ENCODE measurements around the gene PPP2R5B.
"Not testable (repeated sequence)": the region's sequence is repeated elsewhere in the genome, so short reads cannot be mapped to it uniquely, and the experiment has no call there.

PPP2R5B gene

DNA sequence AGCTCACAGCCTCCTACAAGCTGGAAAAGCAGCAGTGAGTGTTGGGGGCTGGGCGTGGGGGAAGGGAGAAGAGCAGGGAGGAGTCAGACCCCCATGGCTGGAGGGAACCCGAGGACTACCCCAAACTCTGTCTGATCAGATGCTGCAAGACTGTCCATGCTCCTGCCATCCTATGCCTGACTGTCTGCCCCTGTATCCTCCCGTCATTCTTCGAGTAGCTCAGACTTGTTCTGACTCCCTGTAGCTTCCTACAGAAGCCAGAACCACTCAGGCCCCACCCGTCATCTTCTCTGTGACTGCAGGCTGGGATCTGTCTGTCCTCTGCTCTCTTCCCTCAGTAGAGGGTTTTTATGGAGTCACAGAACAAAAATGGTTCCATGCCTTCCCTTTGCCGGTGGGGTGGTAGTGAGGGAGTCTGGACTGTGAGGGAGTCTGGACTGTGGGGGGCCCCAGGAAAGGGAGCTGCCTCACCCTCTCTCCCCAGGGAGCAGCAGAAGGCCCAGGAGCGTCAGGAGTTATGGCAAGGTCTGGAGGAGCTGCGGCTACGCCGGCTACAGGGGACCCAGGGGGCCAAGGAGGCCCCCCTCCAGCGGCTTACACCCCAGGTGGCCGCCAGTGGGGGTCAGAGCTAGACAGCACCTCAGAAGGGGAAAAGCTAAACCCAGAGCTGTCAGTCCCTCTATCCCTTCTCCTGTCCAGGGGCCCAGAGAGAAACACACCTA, 8.9 kb downstream of the PPP2R5B start:
- no peak for DNase-seq

DNA sequence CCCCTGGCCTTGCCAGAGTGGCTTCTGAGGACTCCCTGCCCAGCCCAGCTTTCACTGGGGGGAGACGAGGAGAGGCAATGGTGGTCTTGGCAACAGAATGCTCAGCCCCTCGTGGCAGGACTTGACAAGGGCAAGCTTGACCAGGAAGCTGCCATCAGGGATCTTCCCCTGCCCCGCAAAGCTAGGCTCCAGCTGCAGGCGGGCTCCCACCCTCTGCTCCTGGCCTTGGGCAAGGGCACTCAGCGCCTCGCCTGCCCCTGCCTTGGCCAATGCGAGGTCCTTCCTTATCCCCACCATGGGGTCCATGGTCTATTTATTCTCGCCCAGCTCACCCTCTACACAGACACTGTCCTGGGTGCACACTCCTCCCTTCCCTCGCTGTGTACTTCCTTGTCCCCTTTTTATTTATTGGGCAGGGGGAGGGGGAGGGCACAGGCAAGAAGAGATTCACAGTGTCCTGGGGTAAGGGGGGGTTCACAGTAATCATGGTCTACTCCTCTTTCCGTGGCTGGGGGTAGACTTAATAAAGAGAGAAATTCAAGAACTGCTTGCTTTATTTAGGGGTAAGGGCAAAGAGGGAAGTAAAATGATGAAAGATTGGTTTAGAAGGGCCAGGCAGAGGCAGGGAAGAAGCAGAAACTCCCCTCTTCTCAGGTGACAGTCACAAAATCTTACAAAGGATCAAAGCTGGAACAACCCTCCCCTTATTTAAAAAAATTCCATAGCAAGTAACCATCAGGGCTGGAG, 9.6 kb downstream of the PPP2R5B start:
- no peak for DNase-seq

DNA sequence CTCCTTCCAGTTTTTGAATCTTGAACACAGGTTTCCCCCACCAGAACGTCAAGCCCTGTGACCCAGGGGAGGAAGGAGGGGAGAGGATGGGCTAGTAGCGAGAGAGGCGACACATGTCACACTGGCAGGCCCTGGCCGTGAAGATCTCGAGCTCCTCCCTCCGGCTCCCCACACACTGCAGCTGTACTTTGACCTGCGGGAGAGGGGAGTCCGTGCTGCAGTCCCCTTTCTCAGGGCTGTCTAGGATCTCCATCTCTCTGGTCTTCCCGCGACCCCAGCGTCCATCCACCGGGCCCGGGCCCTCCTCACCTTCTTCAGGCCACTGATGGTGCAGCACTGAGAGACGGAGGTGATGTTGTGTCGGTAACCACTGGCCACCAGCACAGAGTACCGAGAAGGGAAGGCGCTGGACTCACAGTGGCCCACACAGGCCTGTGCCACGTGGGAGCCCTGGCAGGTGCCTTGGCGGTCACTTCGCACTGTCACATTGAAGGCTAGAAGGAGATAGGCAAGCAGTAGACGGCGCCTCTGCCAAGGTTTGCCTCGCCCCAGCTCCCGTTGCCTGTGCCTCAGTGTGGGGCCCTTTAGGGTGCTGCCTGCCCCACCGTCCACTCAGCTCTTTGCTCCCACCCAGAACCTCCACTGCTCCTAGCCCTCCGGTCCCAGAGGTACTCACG, 10.3 kb downstream of the PPP2R5B start:
- DNase-seq: no peak

DNA sequence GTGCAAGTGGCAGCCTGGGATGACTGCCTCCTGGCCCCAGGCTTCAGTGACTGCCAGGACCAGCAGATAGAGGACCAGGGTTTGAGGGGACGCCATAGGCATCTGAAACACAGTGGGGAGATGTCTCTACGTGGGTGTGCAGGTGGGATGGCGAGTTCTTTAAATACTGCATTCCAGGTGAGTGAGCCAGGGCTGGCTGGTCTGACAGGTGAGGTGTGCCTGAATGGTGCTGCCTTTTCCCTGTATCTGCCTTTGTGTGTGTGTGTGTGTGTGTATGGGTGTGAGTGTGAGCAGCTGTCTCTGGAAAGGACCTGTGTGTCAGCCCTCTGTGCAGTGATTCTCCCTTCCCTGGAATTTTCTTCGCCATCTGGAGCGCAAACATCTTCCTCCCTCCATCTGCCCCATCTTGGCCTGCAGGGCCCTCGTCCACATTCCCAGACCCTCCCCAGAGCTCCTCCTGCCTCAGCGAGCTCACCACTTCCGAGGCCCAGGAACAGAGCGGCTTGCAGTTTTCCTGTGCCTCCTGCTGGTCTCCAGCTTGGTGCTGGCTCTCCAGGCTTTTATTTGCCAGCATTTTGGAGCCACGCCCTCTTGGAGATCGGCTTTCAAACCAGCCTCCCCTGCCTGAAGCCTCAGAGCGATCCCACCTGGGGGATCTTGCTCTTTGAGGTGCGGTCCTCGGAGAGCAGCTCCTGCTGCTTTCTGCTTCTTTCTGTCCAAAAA, 11.0 kb downstream of the PPP2R5B start, which contains the start of gene GPHA2:
TSS of gene GPHA2 (minus strand) at position 535 of the 723 bp plus-strand sequence. CDS start at position 102, 433 bp downstream.
- peak; percentile 34 for DNase-seq

DNA sequence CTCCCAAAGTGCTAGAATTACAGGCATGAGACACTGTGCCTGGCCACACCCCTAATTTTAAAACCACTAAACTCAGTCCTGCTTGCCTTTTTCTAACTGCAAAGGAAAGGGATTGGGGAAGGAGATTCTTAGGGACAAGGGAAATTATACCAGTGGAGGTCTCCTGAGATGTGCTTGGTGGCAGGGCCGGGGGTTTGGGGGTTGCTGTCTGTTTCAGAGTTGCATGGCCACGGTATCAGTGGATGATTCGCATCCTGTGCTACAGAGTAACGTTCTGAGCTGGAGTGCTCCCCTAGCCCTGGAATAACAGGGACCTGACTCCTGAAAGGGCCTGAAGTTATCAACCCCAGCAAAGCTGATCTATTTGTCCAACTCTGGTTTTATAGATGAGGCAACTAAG, 12.1 kb downstream of the PPP2R5B start:
- DNase-seq: no peak

DNA sequence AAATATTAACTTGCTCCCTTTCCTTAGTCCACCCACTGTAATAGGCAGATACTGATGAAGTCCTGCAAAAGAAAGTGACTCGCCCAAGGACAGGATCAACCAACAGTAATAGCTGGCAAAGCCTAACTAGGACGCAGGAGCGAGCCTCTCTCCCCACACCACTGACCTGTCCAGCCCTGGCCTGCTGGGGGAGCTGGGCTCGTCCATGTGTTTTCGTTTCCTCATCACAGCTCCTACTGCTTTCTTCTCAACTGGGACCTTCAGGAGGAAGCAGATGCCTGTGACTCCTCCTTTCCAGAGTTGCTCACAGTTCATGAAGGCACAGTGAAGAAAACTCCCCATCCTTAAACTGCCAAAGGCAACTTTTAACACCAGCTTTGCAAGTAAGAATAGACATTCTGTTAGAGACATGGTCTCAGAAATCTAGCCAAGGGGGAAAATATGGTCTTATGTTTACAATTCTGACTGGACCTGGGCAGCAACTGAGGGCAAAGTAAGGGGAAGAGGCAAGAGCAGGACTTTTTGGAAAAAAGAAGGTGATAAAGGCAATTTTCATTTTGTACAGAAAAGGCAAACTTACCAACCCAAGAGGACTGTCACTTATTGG, 22.8 kb downstream of the PPP2R5B start:
- no peak for DNase-seq

DNA sequence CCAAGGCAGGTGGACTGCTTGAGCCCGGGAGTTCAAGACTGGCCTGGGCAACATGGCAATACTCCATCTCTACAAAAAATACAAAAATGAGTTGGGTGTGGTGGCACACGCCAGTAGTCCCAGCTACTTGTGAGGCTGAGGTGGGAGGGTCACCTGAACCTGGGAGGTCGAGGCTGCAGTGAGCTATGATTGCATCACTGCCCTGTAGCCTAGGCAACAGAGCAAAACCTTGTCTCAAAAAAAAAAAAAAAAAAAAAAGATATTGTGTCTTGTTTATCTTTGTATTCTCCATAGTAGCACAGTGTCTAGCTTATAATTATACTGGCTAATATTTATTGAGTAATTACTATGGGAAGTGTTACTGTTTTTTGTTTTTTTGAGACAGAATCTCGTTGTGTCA, 27.0 kb downstream of the PPP2R5B start:
- DNase-seq: no peak

DNA sequence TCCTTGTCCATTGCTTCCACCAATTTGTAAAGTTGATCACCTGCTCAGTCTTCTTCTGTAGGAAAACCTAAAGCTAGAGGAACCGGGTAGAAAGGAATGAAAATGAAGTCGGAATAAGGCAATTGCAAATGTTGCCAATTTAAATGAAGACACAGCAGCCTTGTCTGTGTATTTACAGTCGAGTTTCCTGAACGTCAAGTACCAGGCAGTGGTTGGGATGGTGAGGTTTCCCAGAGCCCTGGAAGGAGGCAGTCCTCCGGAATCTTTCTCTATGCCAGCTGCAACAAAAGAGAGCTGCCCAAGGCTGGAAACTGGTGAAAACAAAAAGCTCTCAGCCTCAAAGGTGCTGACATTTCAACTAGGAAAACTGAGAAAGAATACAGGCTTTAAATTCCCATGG, 29.7 kb downstream of the PPP2R5B start:
- DNase-seq: no peak

DNA sequence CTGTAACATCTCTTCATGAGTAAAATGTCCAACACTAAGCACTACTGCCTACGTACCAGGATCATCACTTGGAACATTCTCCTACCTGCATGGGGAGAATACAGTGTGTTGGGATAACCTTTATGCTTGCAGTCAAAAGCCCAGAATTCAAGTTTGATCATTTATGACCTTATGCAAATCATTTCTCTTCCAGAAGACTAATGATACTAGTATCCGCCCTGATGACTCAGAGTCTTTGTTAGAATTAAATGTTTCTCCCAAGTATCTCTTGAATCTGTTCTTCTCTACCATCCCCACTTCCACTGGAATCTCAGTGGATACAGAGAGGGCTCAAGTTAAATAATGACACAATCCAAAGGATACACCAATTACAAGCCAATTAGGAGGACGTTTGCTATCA, 35.0 kb downstream of the PPP2R5B start:
- DNase-seq: no peak

DNA sequence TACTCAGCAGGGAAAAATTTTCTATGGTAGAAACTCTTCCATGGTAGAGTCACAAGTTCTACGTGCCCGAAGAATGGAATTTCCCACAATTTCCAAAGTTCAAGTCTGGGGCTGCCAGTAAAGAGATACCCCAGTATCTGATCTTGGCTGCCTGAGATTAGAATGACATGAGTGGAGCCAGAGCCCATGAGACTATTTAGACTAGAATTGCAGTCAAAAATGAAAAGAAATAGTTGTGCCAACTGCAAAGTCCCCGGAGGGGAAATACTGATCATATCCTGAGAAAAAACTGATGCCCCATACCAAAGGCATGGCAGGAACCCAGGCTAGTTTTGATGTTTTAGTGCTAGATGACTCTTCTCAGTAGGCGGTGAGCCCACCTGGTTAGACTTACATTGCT, 36.2 kb downstream of the PPP2R5B start:
- no peak for DNase-seq

DNA sequence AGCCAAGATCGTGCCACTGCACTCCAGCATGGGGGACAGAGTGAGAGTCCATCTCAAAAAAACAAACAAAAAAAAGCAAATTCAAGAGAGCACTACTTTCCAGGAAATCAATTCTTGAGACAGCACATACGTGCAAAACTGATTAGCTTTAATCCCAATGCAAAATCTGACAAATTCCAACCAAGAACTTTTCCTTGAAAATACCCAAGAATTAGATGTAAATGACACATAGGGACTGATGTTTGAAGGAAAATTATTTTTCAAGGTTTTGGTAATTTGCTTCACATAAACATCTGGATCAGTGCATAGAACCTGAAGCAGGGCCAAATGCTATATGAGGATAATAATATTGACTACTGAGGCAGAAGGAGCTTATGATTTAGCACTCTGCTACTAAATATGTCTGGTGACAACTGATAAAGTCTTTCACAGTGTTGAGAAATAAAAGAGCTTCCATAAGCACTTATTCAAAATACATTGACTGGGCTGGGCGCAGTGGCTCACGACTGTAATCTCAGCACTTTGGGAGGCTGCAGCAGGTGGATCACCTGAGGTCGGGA, 38.7 kb downstream of the PPP2R5B start:
- no peak for DNase-seq

DNA sequence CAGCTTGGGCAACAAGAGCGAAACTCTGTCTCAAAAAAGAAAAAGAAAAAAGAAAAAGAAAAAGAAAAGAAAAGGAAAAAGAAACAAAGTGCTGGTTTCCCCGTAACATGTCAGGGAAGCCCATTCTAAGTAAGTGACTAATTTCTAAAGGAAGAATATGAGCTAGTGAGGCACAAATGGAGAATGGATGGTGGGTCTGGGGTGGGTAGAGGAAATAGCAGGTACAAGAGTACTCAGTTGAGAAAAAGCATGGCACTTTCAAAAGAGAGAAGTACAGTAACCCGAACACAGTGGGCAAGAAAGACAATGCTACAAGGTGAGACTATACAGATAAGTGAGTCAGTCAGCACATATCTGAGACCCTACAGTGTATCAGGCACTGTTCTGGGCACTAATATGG, 42.9 kb downstream of the PPP2R5B start:
- no peak for DNase-seq

DNA sequence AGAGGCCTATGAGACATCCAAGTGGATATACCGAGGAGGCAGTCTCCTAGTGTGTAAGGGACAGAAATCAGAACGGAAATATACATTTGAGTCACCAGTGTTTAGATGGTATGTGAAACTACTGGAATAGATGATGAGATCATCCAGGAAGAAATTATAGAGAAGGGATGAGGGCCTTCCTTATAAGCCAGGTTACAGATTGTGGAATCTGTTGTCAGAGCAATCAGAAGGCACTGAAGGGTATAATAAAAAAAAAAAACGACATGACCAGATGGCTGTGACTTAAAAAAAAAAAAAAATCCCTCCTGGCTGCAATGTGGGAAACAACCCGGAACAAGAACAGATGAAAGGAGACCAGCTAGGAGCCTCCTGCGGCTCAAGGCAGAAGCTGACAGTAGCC, 44.7 kb downstream of the PPP2R5B start:
- no peak for DNase-seq

DNA sequence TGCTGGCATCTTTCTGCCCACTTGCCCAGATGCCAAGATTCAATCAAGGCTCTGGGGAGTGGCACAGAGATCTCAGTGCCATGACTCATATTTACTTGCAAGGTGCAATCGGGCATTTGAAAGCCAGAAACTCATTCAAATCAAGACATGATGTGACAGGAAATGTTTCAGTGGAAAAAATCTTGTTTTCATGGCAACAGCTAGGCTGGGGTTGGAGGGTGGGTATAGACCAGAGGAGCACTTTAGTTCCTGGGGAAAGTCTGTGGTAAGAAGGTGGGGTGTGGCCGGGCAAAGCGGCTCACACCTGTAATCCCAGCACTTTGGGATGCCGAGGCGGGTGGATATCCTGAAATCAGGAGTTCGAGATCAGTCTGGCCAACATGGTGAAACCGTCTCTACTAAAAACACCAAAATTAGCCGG, 46.3 kb downstream of the PPP2R5B start:
- DNase-seq: no peak

DNA sequence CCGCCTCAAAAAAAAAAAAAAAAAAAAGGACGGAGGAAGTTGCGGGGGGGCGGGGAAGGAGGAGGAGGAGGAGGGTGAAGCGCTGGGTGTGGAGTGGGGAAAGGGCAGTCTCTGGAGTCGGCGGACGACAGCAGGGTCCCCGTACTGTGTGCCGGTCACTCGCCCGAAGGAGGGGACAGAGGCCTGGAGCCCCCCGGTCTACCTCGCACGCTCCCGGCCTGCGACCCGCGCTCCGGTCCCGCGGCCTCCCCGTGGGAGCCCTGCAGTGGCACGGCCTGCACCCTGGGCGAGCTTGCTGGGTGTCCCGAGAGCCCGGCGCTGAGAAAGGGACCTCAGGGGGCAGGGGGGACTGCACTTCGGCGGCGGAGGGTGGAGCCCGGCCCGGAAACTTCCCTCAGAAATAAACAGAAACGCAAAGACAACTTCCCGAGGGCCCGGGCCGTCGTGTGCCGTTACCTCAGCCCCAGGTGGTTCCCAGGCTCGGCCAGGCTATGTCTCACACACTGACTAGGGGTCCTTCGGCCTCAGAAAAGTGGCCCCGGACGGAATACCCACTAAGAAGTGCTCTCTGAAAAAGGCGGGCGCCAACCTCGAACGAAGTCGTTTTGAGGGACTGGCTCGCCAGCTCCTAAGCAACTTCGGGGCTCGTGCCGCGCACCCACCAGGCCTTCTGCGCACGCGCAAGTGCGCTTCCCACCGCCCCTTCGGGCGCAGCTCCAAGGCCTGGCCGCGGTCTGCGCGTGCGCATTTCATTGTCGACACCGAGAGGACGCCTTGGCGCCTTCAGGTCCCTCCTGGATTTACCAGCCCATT, 47.1 kb downstream of the PPP2R5B start, which contains the start of gene MAJIN:
TSS of gene MAJIN (minus strand) at position 688 of the 813 bp plus-strand sequence. CDS start 12,703 bp downstream, outside the sequence.
- no peak for DNase-seq

DNA sequence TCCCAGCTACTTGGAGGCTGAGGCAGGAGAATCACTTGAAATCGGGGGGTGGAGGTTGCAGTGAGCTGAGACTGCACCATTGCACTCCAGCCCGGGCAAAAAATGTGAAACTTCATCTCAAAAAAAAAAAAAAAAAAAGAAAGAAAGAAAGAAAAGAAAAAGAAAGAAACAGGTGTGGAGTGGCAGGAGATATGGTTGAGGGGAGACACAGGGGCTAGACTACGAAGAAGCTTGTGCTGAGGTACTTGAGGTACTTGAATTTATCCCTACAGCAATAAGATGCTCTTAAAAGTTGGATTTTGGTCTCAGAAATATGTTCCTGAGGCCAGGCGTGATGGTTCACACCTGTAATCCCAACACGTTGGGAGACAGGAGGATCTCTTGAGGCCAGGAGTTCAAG, 49.6 kb downstream of the PPP2R5B start:
- no peak for DNase-seq

DNA sequence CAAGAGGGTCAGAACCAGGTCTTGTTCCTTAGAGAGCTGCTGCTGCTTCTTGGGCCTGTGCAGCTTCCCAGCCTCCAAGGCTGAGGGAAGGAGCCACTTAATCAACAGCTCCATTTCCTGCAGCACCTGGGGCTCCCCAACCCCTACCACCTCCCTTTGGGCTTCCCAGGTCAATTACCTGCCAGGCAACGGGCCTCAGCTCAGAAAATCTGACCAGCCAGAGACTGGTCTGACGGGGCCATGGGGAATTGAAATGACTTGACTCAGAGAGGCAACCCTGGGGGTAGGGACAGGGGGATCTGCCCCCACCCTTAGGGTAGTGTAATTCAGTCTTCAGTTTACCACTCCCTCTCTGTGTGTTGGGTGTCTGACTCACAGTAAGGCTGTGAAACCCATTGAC, 52.2 kb downstream of the PPP2R5B start:
- DNase-seq: no peak

DNA sequence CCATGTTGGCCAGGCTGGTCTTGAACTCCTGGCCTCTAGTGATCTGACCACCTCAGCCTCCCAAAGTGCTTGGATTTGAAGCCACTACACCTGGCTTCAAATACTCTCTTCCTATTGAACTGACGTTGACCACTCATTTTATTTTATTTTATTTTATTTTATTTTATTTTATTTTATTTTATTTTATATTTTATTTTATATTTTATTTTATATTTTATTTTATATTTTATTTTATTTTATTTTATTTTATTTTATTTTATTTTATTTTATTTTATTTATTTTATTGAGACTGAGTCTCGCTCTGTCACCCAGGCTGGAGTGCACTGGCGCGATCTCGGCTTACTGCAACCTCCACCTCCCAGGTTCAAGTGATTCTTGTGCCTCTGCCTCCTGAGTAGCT, 58.9 kb downstream of the PPP2R5B start:
- not testable (repeated sequence) for DNase-seq

Data from NCI-H2107 (cell line).